NOMO-1 (cell line): Measurements from ENCODE around the gene ZPLD1.

Experiments used
- DNase-seq, 2 experiments: peaks; one replicate each; lab custom pipeline; 2025; ENCODE audit not compliant: unreplicated experiment in 2 of 2; lab: John Stamatoyannopoulos, UW

The ZPLD1 gene

DNA sequence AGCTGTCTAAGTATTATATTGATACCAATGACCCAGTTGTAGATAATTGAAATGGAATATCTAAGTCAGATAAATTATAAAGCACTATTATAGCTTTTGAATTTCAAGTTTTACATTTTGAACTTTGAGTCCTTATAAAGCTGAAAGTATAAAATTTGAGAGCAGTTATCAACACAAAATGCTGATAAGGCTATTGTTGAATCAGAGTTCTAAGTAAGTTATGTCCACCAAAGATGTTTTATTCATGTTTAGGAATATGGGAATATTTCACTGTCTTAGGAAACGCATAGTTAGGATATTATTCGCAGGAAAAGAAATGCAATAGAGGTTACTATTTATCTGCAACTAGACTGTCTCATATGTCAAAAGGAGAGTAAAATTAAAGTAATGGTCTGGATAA lies 29.4 kb downstream of the ZPLD1 start:
- DNase-seq: no peak

GRCh38 chr3:102466001-102466400 lies 31.2 kb downstream of the ZPLD1 start:
- no peak for DNase-seq

GRCh38 chr3:102470066-102470465 lies 35.3 kb downstream of the ZPLD1 start:
- no peak for DNase-seq

DNA sequence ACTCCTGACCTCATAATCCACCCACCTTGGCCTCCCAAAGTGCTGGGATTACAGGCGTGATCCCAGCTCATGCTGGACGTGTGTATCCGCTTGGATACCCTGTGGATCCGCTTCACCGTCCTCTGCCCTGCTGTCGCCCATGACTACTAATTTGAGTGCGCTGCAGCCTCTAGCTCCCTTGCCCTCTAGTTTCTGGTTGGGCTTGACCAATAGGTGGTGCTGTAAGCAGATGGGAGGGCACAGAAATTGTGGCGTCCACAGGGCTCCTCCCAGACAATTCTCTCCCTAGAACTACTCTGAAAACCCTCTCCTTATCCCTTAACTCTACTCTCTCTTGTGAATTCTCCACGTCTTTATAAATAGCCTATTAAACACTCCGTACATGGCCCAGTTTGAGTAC lies 36.2 kb downstream of the ZPLD1 start:
- no peak for DNase-seq

DNA sequence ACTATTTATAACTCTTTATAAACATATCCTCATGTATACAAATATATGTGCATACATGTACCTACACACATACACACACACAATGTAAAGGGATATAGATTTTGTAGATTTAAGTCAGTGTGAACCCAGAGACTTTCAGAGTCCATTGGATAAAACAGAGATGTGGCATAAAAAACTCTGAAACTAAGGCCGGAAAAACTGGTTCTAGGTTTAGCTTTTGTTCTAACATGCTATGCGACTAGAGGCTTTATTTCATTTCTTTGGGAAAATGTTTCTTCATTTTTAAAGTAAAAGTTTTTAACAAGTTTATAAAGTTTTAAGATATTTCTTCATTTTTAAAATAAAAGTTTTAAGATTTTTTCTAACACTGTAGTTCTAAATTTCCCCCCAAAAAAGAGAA lies 36.7 kb downstream of the ZPLD1 start:
- DNase-seq: no peak

DNA sequence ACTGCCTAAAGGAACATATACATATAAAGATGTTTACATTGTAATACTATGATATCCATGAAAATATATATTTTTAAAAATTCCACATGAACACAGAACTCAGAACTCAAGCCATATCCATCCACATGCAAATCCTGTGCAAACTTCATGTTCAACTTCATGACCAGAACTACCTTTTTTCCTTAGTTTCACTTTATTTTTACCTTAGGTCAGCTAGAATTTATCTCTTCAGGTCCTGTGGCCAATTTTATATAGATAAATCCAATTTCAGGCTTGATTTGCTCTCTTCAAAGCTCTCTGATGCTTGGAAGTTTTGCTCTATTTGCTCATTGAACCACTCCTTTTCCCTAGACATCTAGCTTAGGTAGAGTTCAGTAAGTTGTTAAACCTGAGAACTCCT lies 38.8 kb downstream of the ZPLD1 start:
- no peak for DNase-seq

GRCh38 chr3:102474207-102474606 lies 39.4 kb downstream of the ZPLD1 start:
- no peak for DNase-seq

DNA sequence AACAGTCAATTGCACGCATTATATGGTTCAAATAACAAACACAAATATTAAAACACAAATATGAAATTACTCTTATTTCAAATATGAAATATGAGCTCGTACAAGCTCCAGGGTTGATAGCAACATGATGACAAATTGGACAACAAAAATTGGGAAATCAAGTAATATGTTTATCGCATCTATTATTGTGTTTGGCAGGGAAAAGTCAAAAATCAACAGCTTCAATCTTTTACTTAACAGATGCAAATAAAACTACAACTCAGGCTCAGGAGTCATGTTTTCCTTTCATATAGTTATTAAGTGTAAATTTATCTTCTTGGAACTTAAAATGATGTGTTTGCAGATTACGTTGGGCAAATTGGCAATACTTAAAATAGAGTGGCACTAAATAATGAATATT lies 41.4 kb downstream of the ZPLD1 start:
- DNase-seq: no peak

- DNase-seq: no peak
Measured at GRCh38 chr3:102478160-102478559, 43.3 kb downstream of the ZPLD1 start.

DNA sequence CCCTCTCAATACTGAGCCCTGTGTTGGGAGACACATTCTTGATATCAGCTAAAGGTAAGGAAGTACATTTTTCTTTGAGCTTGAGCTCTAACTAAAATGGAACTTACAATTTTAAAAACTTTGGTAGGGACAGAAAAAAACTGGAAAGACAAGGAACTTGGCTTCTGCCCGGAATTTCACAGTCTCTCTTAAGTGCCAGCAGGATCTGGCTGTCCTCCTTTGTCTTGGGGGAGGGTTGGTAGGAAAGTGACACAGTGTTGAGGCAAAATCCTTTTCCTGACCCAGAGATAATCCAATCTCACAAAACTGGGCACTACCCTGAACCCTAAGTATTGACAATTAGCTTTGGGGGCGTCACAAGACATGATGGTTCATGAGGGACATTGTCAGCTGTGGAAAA lies 45.3 kb downstream of the ZPLD1 start:
- no peak for DNase-seq

GRCh38 chr3:102481050-102481449 lies 46.2 kb downstream of the ZPLD1 start:
- DNase-seq: peak in 1 of 2 experiments; percentile 16

- DNase-seq: no peak
Measured at GRCh38 chr3:102483556-102483955, 48.7 kb downstream of the ZPLD1 start.

GRCh38 chr3:102484363-102484762 lies 49.5 kb downstream of the ZPLD1 start:
- DNase-seq: no peak

- DNase-seq: no peak
Measured at GRCh38 chr3:102485701-102486100, 50.9 kb downstream of the ZPLD1 start.

DNA sequence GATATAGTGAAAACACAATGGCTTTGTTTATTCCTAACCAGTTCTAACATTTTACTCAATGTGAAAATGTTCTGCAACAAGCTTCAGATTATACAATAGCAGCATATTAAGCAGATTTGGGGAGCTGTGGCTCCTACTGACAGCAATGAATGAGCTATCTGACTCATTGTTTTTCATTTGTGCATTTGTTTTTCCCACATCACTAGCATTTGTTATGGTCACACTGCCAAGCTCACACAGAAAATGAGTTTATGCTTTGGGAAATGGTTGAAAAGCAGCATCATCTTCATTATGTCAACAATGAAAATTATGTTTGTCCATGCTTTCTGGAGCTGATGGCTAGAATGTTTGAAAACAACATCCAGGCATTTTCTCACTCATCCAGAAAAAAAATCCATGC lies 53.5 kb downstream of the ZPLD1 start:
- no peak for DNase-seq

GRCh38 chr3:102492300-102492699 lies 57.5 kb downstream of the ZPLD1 start:
- no peak for DNase-seq

DNA sequence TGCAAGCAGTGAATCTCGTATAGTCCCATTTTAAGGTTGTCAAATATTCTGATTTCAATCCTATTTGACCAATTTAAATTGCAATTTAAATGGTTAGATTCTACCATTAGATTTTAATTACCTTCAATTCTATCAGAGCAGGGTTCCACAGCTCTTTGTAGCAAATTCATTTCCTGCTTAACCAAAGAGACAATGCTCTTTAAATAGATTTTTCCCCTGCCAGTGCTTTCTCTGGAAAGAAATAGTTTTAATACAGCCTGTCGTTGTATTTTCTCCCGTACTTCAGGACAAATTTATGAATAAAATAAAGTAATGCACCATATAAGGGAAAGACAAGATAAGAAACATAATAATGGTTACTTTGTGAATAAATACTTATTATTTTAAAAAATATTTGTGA lies 62.8 kb downstream of the ZPLD1 start:
- no peak for DNase-seq

DNA sequence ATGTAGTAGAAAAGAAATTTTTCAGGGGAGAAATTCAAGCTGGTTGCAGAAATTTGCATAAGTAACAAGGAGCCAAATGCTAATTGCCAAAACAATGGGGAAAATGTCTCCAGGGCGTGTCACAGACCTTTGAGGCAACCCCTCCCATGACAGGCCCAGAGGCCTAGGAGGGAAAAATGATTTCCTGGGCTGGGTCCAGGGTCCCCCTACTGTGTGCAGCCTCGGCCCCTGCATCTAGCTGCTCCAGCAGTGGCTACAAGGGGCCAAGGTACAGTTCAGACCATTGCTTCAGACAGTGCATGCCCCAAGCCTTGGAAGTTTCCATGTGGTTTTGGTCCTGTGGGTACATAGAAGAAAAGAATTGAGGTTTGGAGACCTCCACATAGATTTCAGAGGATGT lies 70.7 kb downstream of the ZPLD1 start:
- no peak for DNase-seq

DNA sequence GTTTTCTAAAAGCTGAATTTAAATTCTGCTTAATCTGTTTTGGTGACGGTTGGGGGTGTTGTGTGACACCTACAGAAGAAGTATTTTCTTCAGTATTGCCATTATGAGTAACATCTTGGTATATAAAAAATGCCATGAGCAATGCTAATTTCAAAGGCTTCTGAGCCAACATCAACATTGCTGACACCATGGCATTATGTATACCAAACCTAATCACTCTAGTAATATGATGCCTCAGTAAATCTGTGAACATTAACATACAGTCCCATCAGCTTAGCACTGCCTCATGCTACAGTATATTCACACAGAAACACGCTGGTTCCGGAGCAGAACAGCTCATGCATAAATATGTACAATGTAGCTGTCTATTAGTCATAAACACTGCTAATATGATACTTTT lies 75.8 kb downstream of the ZPLD1 start:
- no peak for DNase-seq

DNA sequence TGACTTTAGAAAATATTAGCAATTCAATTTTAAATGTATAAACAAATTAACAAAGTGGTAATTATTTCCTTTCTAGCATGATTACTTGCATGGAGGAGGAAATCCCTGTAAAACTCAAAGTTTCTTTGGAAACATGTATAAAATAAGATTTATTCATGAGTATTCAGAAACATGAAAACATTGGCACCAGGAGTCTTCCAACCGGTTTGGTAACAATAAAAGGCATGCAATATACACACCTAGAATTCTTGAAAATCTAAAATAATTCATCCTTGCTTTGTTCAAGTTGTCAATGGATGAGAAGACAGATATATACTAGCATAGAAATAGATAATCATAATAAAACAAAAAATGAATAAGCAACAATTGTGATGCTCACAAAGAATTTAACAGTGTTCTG lies 76.4 kb downstream of the ZPLD1 start:
- DNase-seq: no peak

DNA sequence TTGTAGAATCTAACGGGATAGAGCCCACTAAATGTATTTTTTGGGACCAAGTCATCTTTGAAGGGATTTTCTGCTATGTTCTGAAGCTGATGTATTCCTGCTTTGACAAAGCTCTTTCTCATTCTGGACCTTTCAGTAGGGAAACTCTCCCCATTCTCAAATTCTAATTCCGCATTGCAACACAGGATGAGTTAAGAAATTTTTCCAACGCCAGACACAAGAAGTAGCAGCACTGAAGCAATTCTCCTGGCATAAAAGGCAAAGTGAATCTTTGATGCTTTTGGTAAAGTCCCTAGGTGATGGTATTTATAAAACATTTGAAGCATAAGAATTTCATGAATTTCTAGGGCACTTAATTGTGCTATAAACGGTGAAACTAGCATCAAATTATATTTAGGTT lies 76.8 kb downstream of the ZPLD1 start:
- peak; percentile 3 to 37 for DNase-seq

DNA sequence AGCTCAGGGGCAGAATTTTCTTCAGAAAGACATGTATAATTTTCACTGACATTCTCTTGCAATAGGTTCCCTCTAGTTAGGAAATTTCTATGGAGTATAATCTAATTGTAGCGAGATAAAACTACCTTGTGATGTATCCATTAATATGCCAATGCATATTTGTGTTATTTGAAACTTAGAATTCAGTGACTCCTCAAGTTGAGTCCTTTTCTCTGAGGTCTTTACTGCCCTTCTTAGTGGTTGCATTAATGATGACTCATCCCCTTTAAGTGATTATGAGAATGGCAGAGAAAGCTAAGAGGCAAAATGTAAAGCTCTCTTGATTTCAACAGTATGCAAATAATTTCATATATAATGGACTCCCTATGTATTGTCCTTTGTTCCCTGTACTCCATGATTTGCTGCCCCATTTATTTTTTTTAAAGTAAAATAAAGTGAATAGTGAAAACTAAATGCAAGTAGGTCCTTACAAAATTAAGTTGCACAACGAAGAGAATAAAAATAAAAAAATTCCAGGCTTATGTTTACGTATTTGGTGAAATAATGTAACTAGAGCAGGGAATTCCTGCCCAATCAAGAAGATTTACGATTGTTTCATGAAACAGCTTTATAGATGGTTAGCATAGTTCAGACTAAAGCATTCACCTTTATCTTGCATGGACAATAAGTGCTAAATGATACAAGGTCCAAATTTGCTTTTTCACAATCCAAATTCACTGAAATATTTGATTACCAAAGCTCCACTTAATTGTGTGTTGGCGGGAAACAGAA lies 78.1 kb downstream of the ZPLD1 start:
- peak; percentile 20 to 65 for DNase-seq

DNA sequence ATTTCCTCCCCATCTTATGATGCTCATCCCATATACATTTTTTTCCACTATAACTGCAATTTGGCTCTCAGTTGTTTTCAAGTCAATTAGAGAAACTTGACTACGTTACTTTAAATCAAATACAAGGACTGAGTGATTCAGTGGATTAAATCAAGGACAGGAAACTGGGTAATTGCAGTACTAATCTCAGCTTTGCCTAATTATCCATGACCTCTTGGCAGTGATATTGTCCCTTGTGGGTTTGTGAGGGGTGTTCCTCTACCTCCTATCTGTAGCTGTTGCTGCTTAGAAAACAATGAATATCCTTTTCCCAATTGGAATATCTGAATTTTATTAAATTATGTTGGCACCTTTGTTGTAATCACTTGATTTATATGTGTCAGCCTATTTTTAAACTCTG lies 79.4 kb downstream of the ZPLD1 start:
- DNase-seq: no peak
